Gastrocnemius medialis (tissue), 4 donors: ENCODE results near the gene CTBP2. TPM values are rescaled to one million over a fixed set of nuclear protein-coding genes. Genes with fewer than 3 reads are reported as not detected.

Experiments
- ATAC-seq, 2 donors: fragments of 150-250 bp; one replicate each; pipeline ENCODE4 v1.9.1; 2016
- DNase-seq, 2 donors: peaks; one replicate each; pipeline ENCODE4 v3.0.0-alpha.2; 2019
- H3K27ac ChIP-seq, 4 donors: fragments of 200-600 bp; sonication (generic); 1 replicate in 1 of 4; 2 replicates in 3 of 4; pipeline ENCODE4 v1.5.1; 2016 to 2018; ENCODE audit warnings: mild to moderate bottlenecking in 2 of 4, moderate library complexity in 1 of 4
- H3K27me3 ChIP-seq, 3 donors: fragments of 200-600 bp; sonication (generic) in 2 of 3; 1 replicate in 1 of 3; 2 replicates in 2 of 3; pipeline versions ENCODE4 v1.5.1 to v1.6.0; 2016 to 2019; ENCODE audit warnings: mild to moderate bottlenecking in 1 of 3, moderate library complexity in 1 of 3
- H3K36me3 ChIP-seq, 2 donors: fragments of 200-600 bp; sonication (generic) in 1 of 2; one replicate each; pipeline ENCODE4 v1.5.1; 2017 to 2018
- H3K4me1 ChIP-seq, 2 donors: fragments of 200-600 bp; sonication (generic) in 1 of 2; one replicate each; pipeline ENCODE4 v1.5.1; 2016 to 2017; ENCODE audit warnings: mild to moderate bottlenecking in 2 of 2
- H3K4me3 ChIP-seq, 4 donors: fragments of 200-600 bp; sonication (generic) in 3 of 4; 1 replicate in 1 of 4; 2 replicates in 3 of 4; pipeline ENCODE4 v1.5.1; 2016 to 2019; ENCODE audit warnings: mild to moderate bottlenecking in 2 of 4
- H3K9me3 ChIP-seq, 3 donors: fragments of 200-600 bp; sonication (generic) in 2 of 3; 1 replicate in 1 of 3; 2 replicates in 2 of 3; pipeline ENCODE4 v1.5.1; 2016 to 2019
- POLR2A ChIP-seq, 2 donors: fragments of 450-650 bp; IDR thresholded peaks; one replicate each; pipeline ENCODE4 v1.6.1; 2017; ENCODE audit warnings: antibody characterized with exemption in 2 of 2, mild to moderate bottlenecking in 2 of 2, moderate library complexity in 2 of 2
- in situ Hi-C, 4 donors: fragments of 200-750 bp; cut with MboI; loops; one replicate each; pipeline versions ENCODE4 v1.15.0 to v1.8.0; 2017; ENCODE audit warnings: low sequenced_read_pairs in 4 of 4
- intact Hi-C: fragments of 100-400 bp; cut with DNase I; formaldehyde crosslinking; loops from one replicate; pipeline ENCODE4 v1.15.1; 2023; ENCODE audit warnings: low total_unique reads
- total RNA-seq, 4 donors: library from RNA; depleted of rRNA; stranded (reverse); fragments of >200 nt; gene quantifications; one replicate each; pipeline versions ENCODE4 v1.1.0 to v1.2.3, GENCODE V29; 2016
- TF ChIP-seq, protein P1 (sequence below), 5 experiments: fragments of 450-650 bp in 3 of 5; fragments of 200-600 bp in 2 of 5; sonication (generic) in 2 of 5; IDR thresholded peaks in 4 of 5; conservative IDR thresholded peaks in 1 of 5; 1 replicate in 4 of 5; 2 replicates in 1 of 5; pipeline ENCODE4 v1.5.1; 2016 to 2019; ENCODE audit warnings: antibody characterized with exemption in 5 of 5, mild to moderate bottlenecking in 3 of 5, moderate library complexity in 3 of 5

CTBP2 gene
- total RNA-seq, 4 donors from 2014 or later: 13.9 to 36.7 (median 21.1) TPM

GRCh38 chr10:125121003-125121402 lies 39.4 kb downstream of the CTBP2 start:
- ATAC-seq (no peak), DNase-seq (no peak)
- in situ Hi-C loops: no loop called here
- intact Hi-C loops: no loop called here
- TF ChIP-seq, protein P1, sequence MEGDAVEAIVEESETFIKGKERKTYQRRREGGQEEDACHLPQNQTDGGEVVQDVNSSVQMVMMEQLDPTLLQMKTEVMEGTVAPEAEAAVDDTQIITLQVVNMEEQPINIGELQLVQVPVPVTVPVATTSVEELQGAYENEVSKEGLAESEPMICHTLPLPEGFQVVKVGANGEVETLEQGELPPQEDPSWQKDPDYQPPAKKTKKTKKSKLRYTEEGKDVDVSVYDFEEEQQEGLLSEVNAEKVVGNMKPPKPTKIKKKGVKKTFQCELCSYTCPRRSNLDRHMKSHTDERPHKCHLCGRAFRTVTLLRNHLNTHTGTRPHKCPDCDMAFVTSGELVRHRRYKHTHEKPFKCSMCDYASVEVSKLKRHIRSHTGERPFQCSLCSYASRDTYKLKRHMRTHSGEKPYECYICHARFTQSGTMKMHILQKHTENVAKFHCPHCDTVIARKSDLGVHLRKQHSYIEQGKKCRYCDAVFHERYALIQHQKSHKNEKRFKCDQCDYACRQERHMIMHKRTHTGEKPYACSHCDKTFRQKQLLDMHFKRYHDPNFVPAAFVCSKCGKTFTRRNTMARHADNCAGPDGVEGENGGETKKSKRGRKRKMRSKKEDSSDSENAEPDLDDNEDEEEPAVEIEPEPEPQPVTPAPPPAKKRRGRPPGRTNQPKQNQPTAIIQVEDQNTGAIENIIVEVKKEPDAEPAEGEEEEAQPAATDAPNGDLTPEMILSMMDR (IDR thresholded peaks at IDR 0.05 in 4 of 5, conservative IDR thresholded peaks at IDR 0.05 in 1 of 5): no peak
- TF ChIP-seq POLR2A (IDR thresholded peaks at IDR 0.05): no peak
- Histone ChIP-seq H3K9me3 (no peaks in the 10 kb centered on the region), H3K4me3 (no peak overlapping the region), H3K27ac (peak overlapping the region; percentile 91 to 97 (median 97)), H3K4me1 (peaks cover 94 to 99% of the 10 kb centered on the region in 2 donors), H3K27me3 (no peaks in the 10 kb centered on the region), H3K36me3 (no peaks in the 10 kb centered on the region)

DNA sequence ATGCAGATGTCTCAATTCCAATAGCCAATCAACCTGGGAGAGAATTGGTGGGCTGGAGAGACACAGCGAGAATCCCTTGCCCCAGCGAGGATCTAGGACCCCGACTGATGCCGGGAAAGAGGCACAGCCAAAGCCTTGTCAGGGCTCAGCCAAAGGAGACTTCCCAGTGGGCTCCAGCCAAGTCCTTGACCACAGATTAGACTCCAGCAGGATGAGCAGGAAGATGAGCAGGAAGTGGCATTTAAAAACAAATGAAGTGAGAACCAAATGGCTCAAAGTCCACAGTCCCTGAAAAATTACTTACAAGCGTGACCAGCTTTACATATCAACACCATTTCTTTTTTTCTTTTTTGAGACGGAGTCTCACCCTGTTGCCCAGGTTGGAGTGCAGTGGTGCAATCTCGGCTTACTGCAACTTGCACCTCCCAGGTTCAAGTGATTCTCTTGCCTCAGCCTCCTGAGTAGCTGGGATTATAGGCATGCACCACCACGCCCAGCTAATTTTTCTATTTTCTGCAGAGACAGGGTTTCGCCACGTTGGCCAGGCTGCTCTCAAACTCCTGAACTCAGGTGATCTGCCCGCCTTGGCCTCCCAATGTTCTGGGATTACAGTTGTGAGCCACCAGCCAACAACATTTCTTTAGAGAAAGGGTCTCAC lies 40.2 kb downstream of the CTBP2 start:
- no peak overlapping the region for H3K4me3 ChIP-seq
- peak overlapping the region; percentile 48 to 97 (median 94) for H3K27ac ChIP-seq
- peaks cover 86 to 96% of the 10 kb centered on the region in 2 donors for H3K4me1 ChIP-seq
- in situ Hi-C loops (no loop called here), intact Hi-C loops (no loop called here)
- H3K36me3 ChIP-seq: no peaks in the 10 kb centered on the region
- no peak for ATAC-seq
- no peaks in the 10 kb centered on the region for H3K27me3 ChIP-seq
- DNase-seq: no peak
- H3K9me3 ChIP-seq: no peaks in the 10 kb centered on the region
- TF ChIP-seq, protein P1 (IDR thresholded peaks at IDR 0.05 in 4 of 5, conservative IDR thresholded peaks at IDR 0.05 in 1 of 5): no peak
- TF ChIP-seq POLR2A (IDR thresholded peaks at IDR 0.05): no peak

- Histone ChIP-seq H3K27ac (peak overlapping the region; percentile 49 to 97 (median 80)), H3K9me3 (no peaks in the 10 kb centered on the region), H3K4me3 (no peak overlapping the region), H3K36me3 (no peaks in the 10 kb centered on the region), H3K4me1 (peaks cover 78 to 93% of the 10 kb centered on the region in 2 donors), H3K27me3 (no peaks in the 10 kb centered on the region)
- TF ChIP-seq, protein P1 (IDR thresholded peaks at IDR 0.05 in 4 of 5, conservative IDR thresholded peaks at IDR 0.05 in 1 of 5): no peak
- TF ChIP-seq POLR2A (IDR thresholded peaks at IDR 0.05): no peak
- ATAC-seq (no peak), DNase-seq (no peak)
- intact Hi-C loops: no loop called here
- in situ Hi-C loops: no loop called here
Observed at GRCh38 chr10:125118701-125119100, 41.7 kb downstream of the CTBP2 start.

DNA sequence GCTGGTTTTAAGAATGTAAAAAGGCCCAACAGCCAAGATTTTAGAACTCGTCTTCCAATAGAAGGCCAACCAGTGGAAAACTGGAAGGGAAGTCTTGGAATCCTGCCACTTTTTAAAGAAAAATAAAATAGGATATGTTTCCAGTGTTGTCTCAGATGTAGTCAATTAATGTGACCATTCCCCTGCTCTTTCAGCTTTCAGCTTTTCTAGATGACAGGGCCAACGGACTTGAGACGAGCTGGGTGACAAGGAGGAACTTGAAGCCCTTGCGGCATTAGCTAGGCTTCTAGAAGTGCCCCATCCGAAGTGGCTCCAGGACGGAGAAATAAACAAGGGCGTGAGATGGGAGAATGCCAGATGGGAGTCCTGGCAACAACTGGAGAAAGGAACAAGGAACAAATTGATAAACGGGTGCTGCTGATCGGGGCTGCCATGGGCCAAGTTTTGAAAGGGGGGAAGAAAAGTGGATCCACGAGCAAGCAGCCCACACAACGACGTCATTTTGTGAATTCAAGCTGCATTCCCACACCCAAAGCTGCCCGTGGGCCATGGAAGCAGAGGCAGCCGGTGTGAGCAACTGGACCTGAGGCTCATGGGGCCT lies 42.3 kb downstream of the CTBP2 start:
- in situ Hi-C loops: no loop called here
- Histone ChIP-seq H3K4me1 (peaks cover 78 to 90% of the 10 kb centered on the region in 2 donors), H3K27me3 (no peaks in the 10 kb centered on the region), H3K36me3 (no peaks in the 10 kb centered on the region), H3K4me3 (peak overlapping the region in 1 of 4 donors; percentile 12), H3K27ac (peak overlapping the region; percentile 49 to 97 (median 80)), H3K9me3 (no peaks in the 10 kb centered on the region)
- peak in 1 of 2 donors; percentile 36 for ATAC-seq
- intact Hi-C loops: no loop called here
- no peak for TF ChIP-seq POLR2A (IDR thresholded peaks at IDR 0.05)
- TF ChIP-seq, protein P1 (IDR thresholded peaks at IDR 0.05 in 4 of 5, conservative IDR thresholded peaks at IDR 0.05 in 1 of 5): no peak
- no peak for DNase-seq
